GM19043 (cell line): Measurements from ENCODE around the gene TNIK.
"Not testable (repeated sequence)": the region's sequence is repeated elsewhere in the genome, so short reads cannot be mapped to it uniquely, and the experiment has no call there.

Experiments used
- ATAC-seq: cut with Tn5 transposase; IDR thresholded peaks from one replicate; pipeline ENCODE4 v1.9.1; 2021; ENCODE audit warnings: low read depth; ENCODE audit not compliant: unreplicated experiment

The TNIK gene

DNA sequence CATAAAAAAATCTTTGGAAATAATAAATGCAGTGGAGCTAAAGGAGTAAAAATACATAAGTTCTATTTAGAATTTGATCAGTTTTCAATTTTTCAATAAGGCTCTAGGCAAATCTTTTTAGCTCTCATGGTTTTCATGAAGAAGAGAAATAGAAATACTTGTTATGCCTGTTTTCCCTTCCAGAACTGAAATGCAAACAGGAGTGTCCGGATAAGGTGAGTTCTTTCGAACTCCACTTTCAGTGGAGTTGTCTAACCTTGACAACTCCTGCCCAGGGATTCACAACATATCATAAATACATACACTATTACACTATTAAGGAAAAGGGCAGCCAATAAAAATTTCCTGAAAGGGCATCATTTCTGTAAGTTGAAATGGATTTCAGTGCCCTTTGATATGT is 217.3 kb downstream of the TNIK start:
- ATAC-seq, result no peak

DNA sequence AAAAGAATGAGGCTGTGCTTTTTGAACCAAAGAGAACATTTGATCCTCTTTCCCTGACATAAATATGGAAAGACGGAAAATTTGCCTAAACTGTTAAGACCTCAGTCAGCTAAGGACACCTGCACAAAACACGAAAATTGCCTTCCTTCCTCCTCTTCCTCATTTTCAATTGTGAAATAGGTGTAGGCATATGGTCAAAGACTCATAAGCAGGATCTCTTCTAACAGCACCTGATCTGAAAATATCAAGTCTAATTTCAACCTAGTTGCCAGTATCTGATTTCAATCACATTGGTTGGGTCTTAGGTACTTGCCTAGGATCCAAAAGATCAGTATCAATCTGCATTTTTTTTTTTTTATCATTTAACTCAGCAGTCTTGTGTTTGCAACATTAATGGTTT is 218.0 kb downstream of the TNIK start:
- no peak for ATAC-seq

DNA sequence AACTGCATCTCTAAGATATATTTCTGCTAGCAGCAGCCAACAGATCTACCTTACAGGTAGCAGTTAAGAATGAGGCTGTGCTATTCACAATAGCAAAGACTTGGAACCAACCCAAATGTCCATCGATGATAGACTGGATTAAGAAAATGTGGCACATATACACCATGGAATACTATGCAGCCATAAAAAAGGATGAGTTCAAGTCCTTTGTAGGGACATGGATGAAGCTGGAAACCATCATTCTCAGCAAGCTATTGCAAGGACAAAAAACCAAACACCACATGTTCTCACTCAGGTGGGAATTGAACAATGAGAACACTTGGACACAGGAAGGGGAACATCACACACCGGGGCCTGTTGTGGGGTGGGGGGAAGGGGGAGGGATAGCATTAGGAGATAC is 218.6 kb downstream of the TNIK start:
- not testable (repeated sequence) for ATAC-seq

DNA sequence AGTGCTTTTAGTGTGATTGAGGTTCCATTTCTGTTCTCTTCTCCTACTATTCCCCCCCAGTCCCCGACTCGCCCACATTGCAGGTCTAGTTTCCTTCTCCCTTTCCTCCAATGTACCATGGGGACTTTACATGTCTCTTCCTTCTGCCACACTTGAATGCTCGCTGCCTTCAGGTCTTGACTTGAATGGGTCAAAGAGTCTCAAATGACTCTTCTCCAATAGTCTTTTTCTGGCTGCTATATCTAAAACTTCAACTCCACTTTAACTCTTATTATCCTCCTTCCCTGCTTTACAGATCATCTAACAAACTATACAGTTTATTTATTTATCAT is 219.7 kb downstream of the TNIK start:
- no peak for ATAC-seq

- ATAC-seq, result no peak
Measured at GRCh38 chr3:171239757-171240503, 220.3 kb downstream of the TNIK start.

GRCh38 chr3:171237009-171237385 is 223.2 kb downstream of the TNIK start:
- no peak for ATAC-seq

GRCh38 chr3:171236265-171237008 is 223.8 kb downstream of the TNIK start:
- ATAC-seq, result no peak

- no peak for ATAC-seq
Measured at GRCh38 chr3:171234298-171235010, 225.8 kb downstream of the TNIK start.

DNA sequence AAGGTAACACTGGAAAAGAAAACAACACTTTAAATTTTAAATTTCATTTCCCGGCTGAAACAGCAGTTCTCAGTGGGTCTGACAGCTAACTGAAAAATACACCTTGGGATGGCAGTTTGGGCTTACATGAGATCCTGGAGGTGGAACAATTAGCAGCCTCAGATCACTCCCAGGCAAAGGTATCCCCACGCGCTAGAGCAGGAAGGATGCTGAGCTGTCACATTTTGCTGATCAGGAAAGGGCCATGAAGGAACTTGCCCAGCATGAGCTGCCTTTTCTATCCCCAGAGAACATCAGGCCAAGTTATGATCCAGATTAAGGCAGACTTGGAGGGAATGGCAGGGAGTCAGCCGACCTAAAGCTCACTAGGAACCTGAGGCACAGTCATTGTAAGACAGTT is 228.8 kb downstream of the TNIK start:
- no peak for ATAC-seq

DNA sequence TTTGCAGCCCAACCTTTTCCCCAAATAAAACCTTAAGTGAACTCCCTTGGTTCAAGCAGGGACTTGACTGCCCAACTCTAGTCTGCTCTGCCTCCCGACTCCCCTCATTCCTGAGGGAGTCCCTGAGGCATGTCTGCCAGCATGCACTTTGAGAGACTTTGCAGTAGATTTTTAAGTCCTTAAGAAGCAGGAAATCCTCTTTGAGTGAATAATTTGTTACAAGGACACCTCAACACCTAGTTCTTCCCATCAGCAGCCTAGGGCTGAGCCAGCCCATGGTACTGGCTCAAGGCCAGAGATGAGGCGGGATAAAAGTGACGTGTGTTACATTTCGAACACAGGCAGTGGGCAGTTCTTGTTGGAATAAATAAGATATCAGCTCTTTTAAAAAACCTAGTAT is 229.3 kb downstream of the TNIK start:
- no peak for ATAC-seq

GRCh38 chr3:171229173-171229572 is 231.0 kb downstream of the TNIK start:
- no peak for ATAC-seq

GRCh38 chr3:171228240-171228639 is 232.0 kb downstream of the TNIK start:
- ATAC-seq, result no peak

GRCh38 chr3:171227828-171228227 is 232.4 kb downstream of the TNIK start:
- no peak for ATAC-seq

DNA sequence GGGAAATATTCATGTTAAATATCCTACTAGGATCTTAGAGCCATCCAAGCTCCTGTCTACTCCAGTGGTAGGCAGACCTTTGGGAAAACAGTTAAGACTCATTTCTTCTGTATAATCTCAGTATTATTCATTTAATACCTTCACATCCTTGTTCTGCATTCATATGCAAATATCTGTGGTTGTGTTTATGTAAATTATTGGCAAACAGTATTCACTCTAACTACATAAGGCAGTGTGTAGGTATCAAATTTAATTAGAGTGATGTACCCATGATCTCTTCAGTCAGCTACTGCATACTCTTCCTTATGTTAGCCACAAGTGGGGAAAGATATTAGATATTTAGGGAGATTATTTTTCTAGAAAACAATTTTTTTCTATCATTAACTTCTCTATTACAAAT is 232.8 kb downstream of the TNIK start:
- ATAC-seq, result no peak

DNA sequence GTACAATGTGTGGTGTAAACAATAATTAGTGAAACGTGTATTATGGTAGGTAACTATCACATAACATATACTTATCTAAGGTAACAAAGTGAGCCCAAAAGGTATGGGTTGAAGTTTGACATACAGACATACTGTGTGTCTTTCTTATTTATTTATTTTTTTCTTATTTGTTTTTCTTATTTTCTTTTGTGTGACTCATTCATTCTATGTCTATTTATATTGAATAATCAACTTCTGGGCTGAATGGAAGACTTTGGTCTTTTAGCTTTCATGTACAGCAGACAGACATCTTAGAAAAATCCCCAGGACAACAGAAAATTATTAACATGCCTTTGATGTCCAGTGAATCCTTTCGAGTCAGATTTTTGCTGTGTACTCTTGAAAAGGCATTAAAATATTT is 233.4 kb downstream of the TNIK start:
- ATAC-seq, result no peak

DNA sequence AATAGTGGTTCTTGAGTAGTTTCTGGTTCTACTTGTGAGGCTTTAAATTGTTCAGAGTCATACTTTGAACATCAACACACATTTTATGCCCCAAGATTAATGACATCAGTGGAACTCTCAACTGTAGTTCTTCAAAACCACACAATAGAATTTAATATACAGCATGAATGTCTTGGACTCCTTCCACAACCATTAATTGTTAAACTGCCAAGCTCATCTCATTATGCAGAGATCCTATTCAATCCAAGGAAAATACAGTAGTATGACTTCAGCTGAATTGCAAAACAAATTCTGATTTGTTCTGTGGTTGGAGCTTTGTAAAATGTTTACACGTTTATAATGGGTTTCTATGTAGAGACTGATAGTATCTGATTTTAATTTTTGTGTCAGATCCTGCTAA is 234.5 kb downstream of the TNIK start:
- no peak for ATAC-seq

GRCh38 chr3:171225165-171225564 is 235.0 kb downstream of the TNIK start:
- no peak for ATAC-seq

DNA sequence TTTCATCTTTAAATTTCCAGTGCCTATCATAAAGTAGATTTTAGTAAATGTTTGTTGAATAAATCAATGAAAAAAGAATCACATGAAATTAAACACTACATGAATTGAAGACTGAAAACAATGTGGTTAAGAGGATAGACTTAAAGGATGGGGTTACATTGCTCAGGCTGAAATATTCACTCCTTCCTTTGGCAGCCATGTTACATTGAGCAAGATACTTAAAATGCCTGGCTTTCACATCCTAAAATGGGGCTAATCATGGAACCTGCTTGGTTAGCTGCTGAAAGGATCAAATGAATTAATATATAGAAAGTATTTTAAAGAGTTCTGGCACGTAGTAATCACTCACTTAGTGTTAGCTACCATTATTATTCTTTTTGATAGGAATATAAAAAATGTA is 236.8 kb downstream of the TNIK start:
- no peak for ATAC-seq

GRCh38 chr3:171222995-171223394 is 237.2 kb downstream of the TNIK start:
- no peak for ATAC-seq

DNA sequence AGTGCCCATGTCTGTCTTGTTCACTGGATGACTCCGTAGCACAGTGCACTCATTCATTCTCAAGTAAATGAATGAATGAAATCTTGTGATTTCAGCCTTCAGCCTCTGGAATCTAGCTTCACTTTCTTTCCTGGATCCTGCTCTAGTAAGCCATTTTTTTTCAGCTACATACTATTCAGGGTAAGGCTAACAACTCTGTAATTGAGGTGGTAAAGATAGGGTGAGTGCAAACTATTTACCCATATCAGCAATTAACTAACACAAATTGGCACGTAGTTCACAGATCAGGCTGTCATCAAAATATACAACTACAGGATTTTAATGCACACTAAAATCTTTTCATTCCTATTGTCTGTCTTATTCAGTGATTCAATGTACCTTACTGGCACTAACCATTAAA is 238.6 kb downstream of the TNIK start:
- ATAC-seq, result no peak

- no peak for ATAC-seq
Measured at GRCh38 chr3:171221104-171221503, 239.1 kb downstream of the TNIK start.

DNA sequence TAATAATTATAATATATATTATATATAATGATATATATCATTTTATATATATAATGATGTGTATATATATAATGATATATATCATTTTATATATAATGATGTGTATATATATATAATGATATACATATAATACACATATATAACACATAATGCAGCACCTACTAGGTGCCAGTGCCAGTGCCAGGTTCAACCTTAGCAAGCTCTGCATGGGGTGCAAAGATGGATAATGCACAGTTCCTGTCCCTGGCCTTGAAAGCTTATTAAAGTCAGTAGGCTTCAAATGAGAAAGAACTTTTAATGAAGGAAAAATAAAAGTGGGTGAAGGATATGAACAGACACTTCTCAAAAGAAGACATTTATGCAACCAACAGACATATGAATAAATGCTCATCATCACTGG is 240.9 kb downstream of the TNIK start:
- no peak for ATAC-seq
